NCI-H446 (cell line): ENCODE data around the gene PARVB.
"Not testable (repeated sequence)": the region's sequence is repeated elsewhere in the genome, so short reads cannot be mapped to it uniquely, and the experiment has no call there.

Experiments used
- DNase-seq, 2 experiments: peaks; one replicate each; lab custom pipeline; 2025; lab: John Stamatoyannopoulos, UW

PARVB gene

GRCh38 chr22:44110656-44111055 is 86.6 kb downstream of the PARVB start:
- not testable (repeated sequence) for DNase-seq

DNA sequence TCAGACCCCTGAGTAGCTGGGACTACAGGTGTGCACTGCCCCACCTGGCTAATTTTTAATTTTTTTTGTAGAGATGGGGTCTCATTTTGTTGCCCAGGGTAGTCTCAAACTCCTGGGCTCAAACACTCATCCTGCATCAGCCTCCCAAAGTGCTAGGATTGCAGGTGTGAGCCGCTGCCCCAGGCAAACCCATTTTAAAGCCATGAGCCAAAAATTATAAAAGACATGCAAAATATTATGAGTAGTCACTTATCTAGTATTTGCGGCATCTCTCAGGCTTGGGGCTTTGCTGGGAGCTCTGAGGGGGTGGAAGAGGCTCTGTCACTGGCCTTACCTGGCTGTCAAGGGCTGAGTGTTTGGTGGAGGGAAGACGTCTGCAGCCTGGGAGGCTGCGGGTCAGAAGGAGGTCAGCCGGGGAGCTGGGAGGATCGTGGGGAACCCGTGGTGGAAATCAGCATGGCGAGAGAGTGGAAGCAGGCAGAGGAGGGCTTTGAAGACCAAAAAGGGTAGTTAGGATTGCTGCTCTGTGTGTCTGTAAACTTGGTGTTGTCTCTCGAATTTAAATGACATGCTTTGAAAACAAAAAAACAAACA is 87.6 kb downstream of the PARVB start:
- no peak for DNase-seq

DNA sequence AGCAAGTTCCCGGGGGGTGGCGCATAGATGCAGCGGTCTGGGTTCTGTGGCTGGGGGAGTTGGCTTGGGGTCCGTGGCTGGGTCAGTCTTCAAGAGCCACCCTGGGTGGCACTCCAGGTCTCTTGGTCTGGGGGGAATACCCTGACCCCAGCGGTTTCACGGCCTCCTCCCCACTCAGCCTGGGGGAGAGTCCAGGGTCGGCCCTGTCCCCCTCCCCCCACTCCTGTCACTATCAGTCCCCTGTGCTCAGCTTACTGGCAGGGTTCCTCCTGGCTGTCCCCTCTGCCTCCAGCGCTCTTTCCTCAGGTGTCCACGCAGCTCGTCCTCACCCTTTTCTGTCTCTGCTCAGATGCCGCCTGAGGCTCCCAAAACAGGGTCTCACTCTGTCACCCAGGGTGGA is 88.1 kb downstream of the PARVB start:
- no peak for DNase-seq

DNA sequence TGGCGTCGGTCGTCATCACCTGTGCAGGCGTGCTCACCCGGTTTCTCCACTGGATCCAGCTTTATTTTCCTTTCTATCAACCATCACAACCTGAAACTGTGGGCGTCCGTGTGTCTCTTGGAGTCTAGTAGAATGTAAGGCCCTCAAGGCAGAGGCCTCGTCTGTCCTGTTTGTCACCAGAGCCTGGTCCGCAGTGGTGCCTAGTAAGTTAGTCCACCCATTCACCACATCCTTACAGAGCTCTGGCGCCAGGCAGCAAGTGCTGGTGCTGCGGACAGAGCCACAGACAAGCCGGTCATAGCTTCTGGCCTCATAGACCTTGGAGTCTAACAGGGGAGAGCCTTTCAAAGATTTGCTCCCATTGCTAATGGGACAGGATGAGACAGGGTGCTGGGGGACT is 92.2 kb downstream of the PARVB start:
- DNase-seq: no peak

DNA sequence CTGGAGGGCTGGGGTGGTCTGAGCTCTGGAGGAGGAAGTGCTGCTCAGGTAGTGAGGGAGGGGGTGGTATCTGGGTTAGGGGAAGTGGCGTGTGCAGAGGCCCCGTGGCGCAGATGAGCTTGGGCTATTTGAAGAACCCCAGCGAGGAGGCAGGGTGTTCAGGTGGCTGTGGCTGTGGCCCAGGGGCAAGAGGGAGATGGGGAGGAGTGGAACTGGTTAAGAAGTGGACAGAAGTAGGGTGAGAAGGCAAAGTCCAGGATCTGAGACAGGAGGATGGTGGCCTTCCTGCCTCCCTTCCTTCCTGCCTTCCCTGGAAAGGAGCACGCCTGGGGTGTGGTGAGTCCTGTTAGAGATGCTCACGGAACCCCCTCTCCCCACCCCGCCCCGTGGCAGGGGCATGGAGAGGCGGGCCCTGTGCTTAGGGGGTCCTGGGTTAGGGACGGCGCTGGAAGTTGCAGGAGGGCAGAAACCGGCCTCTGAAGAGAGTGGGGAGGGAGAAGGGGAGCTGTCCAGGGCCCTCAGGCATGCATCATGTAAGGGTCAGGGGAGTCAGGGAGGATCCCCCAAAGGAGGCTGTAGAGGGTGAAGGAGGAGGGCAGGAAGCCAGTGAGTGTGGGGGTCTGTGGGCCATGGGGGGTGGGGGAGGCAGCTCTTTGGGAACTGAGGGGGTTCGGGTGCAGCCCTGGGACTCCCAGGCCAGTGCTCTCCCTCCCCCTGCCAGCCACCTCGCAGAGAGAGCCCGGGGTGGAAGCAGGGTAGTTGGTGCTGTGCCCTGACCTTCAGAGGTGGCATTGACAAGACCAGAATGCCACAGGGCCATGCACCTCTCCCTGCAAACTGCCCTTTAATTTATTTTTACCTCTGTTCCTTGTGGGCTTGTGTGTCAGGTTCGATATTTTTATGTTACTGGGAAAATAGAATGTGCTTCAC is 92.9 kb downstream of the PARVB start:
- no peak for DNase-seq

GRCh38 chr22:44117746-44118145 is 93.6 kb downstream of the PARVB start:
- no peak for DNase-seq

DNA sequence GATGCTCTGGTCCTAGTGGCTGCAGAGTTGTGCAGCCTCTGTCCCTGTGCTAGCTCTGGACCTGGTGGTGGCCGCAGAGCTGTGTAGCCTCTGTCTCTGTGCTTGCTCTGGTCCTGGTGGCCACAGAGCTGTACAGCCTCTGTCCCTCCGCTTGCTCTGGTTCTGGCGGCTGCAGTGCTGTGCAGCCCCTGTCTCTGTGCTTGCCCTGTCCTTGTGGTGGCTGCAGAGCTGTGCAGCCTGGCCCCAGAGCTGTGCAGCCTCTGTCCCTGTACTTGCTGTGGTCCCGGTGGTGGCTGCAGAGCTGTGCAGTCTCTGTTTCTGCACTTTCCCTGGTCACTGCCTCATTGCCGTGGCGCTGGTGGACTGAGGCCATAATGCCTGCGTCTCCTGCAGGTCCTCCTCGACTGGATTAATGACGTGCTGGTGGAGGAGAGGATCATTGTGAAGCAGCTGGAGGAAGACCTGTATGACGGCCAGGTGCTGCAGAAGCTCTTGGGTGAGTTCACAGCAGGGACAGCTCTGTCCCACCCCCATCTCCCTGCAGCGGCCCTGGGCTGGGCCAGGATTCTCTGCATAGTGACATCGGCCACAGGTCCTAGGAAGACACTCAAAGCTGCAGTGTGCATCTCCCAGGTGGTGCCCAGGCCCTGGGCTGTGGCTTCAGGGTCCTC is 94.7 kb downstream of the PARVB start:
- DNase-seq: no peak

DNA sequence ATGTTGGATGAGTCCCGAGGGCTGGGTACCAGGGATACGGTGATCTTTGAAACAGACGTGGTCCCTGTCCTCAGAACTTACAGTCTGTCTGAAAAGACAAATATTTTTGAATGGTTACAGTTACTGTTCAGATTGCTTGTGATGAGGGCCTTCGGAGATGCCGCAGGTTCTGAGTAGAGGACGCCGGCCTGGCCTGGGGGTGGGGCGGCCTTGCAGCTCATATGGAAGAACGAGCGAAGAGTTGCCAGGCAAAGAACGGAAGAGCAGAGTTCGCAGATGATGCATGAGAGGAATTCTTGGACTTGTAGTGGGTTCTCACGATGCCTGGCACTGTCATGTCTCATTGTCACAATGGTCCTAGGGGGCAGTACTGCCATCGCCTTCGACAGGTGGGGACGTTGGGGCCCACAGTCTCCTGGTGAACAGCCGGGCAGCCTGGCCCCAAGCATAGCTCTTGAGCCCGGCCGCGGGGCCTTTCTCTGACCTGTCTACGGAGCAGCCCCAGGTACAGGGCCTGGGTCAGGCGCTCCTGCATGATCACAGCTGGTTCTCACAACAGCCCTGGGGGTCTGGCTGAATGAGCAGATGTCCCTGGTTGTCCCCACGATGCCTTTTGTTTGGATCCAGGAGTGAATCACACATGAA is 95.7 kb downstream of the PARVB start:
- no peak for DNase-seq

DNA sequence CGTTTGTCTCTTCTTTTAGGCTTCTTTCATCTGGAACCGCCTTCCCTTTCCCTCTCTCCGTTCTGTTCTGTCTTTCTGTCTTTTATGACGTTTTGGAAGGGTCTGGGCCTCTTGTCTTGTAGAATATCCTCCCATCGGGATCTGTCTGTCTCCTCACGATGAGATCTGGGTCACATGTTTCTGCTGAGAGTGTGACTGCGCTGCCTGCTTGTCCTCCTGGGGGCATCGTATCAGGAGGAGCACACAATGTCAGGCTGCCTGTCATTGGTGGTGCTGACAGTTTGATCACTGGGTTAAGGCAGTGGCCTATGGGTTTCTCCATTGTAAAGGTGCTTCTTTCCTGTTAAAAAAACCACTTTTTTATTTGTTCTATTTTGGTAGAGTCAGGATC is 96.2 kb downstream of the PARVB start:
- DNase-seq: no peak

DNA sequence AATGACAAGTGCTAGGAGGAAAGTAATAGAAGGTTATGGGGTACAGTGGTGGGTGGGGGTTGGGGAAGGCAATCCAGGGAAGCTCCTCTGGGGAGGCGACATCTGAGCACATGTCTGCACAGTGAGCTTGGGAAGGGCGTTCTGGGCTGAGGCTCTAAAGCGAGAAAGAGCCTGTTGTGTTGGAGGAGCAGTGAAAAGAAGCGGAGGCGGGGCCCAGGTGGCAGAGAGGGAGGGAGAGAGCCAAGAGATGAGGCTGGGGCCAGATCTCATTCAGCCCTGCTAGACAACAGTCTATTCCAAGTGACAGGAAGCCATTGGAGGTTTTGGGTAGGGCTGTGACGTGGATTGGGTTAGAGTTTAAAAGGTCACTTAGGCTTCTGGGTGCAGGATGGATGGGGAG is 101.3 kb downstream of the PARVB start:
- no peak for DNase-seq

DNA sequence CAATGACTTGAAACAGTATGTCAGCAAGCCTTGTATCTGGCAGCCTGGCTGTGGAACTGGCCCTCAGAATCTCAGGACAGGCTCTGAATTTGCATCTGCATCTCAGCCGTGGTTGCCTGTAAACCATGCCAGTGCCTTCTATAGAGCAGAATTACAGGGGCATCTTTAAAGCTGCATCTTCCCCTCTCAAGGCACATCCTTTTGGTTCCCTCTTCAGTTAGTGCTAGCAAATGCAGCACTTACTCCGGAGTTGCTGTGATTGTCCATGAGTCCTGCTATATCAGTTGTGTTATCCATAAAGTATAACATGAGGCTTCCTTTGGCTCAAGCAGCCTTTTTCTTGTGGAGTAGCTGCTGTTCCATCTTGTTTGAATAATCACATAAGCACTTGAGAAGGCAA is 102.7 kb downstream of the PARVB start:
- DNase-seq: no peak

GRCh38 chr22:44127356-44127755 is 103.3 kb downstream of the PARVB start:
- DNase-seq: no peak

- no peak for DNase-seq
These were observed 105.0 kb downstream of the PARVB start for GRCh38 chr22:44128958-44129618.

- DNase-seq: no peak
These were observed 105.5 kb downstream of the PARVB start for GRCh38 chr22:44129619-44129976.

GRCh38 chr22:44130076-44130711 is 106.1 kb downstream of the PARVB start:
- no peak for DNase-seq

DNA sequence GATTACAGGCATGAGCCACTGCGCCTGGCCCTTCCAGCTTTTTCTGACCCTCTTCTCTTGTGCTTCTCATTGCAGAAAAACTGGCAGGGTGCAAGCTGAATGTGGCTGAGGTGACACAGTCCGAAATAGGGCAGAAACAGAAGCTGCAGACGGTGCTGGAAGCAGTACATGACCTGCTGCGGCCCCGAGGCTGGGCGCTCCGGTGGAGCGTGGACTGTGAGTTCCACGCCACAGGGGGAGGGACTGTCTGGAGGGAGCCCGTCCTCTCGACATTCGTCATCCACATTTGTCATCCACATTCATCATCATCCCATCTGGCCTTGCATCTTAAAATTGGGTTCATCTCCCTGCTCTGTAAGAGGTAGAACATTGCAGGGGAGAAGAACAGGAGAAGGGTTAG is 107.3 kb downstream of the PARVB start:
- DNase-seq: no peak

DNA sequence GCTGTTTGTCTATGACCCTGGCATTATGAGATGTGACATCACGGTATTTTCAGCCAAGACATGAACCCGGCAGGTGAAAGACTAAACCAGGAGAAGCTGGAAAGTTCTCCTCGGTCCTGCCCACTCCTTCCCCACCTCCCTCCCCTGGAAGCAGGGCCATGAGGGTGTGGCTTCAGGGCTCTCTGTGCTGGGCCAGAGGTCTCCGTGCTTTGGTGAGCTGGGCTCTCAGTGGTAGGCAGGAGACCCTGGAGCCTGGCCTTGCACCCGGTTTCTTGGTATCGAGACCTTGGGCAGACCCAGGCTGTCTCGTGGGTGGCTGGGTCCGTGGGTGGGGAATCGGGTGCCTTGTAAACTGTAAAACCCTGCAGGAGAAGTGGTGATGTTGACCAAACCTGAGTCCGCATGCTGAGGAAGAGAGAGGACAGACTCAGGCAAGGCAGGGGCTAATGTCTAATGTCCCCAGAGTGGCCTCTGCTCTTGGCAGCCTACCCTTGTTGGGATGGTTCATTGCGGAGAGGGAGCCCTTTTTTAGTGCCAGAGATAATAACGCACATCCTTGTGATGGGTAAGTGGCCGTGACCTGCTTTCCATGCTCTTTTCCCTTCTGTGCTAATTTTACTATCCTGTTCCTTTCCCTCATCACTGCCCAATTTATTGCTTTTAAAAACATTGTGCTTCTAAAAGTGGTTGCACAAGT is 108.0 kb downstream of the PARVB start:
- no peak for DNase-seq

DNA sequence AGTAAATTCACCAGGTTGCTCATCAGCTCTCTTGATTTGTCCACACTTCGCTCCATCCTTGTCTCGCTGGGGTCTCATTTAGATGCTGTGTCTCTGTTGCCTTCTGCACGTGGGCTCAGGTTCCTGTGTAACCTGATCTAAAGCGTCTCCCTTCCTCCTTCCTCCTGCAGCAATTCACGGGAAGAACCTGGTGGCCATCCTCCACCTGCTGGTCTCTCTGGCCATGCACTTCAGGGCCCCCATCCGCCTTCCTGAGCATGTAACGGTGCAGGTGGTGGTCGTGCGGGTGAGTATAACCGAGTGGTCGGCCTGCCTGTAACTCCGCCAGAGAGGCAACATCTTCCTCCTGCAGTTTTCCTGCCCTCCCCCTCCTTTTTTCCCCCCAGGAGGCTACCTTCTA is 108.6 kb downstream of the PARVB start:
- no peak for DNase-seq

DNA sequence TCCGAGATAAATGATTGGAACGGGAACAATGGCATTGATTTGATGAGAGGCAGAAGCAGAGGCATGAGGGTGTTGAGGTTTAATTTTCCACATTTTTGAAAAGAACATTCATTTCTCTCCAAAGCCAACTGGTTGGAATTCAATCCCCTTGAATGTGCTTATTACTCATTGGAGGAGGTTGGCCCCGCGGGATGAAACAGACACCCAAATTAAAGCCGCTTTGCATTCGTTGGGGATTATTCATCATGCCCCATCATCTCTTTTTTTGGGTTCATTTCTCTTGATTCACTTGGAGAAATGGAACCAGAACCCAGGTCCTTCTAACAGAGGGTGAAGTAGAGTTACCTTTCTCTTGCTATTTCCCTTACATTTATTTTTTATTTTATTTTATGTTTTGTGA is 109.1 kb downstream of the PARVB start:
- no peak for DNase-seq

DNA sequence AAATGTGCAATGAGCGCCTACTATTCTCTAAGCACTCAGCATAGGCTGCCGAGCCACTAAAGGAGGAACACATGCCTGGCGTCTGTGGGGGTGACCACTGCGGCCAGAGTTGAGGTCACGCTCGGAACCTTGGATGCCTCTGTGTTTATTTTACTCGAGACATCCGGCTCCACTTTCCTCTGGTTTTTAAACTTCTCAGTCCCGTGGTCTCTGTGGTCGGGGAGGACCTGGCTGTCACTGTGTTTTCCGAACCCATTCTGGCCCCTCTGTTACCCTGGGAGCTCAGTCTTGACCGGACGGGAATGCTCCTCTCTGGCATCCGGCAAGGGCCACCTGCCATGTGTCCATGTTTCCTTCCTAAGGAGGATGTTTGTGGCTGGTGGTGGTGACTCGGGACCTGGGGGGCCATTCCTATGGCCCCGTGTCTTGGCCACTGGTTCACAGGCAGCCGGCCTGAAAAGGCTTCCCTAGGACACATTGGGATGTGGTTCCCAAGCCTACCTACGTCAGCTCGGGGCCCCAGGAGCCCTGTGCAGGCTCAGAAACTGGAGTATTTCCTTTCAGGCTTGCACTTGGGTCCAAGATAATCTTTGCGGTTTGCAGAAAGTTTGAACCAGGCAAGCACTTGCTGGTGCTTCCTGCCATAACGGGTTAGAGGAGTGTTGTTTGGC is 109.9 kb downstream of the PARVB start:
- DNase-seq: no peak
